GM21529 (cell line): Measurements from ENCODE around the gene DPYD.

Source experiments
- ATAC-seq: cut with Tn5 transposase; IDR thresholded peaks from one replicate; pipeline ENCODE4 v1.9.1; 2021; ENCODE audit not compliant: unreplicated experiment

The DPYD gene

DNA sequence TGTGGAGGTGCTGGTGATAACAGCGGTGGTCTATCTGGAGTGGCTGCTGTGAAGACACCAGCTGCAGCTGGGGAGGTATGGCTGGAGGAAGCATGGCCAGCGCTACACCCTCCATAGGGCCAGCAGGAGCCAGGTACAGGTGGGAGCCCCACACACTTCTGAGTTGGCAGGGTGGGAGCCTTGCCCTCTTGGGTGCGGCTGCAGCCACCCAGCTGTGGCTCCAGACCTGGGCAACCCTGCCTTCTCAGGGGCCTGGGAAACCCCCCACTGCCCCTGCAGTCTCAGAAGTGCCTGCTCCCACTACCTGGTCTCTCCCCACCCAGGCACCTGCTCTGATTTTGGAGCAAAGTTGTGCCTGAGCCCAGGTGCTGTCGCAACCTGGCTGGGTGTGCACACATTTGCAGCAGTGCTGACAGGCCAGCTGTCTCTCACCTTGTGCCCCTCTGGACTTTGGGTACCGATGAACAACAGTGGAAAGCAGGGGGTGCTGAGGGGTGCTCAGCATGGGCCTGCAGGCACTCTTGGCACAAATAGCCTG, 76.2 kb downstream of the DPYD start:
- ATAC-seq: no peak

DNA sequence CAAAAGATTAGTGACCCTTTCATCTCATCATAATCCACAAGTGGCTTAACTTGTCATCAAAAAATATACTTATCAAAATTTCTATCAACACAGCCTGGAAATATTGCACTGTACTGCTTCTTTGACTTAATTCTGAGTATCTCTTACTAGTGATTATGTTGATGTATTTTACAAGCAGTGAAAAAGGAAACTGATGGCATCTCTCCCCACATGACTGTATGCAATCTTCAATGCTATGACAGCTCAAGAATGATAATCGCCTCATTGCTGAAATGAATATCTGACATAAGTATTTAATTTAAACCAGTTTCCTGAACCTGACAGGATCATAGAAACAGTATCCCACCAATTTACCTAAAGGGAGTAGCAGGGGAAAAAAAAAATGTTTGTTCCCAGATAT, 79.5 kb downstream of the DPYD start:
- no peak for ATAC-seq

DNA sequence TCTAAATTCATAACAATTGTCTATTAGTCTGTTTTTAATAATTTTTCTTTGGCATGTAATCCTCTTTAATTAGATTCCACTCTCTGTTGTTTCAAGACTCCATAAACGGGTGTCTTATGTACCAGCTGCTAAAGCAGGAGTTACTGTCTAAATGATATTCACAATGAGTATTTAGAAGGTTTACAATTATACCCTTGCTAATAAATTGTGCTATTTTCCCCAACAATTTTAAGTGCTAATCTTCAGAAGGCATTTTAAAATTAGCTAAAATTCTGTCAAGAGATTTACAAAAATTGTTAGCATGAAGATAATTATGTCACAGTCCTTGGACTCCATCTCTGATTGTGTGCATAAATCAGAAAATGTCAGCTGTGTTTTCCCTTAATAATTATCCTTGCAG, 83.7 kb downstream of the DPYD start:
- no peak for ATAC-seq

DNA sequence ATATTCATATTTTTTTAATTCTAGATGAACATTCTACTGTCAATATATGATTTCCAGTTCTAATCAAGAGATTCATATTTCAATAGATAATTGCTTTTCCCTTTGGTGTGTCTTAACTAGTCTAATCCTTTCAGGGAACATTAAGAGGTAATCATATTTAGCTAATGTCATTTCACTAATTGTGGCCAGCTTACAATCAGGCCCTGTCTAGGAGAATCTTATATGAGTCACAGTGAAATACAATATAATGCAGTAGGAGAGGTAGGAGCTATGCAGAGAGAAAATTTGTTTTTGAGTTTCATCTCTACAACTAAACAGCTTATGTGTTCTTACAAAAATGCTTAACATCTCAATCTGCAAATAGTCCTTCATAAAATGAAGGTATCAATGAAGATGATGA, 85.9 kb downstream of the DPYD start:
- no peak for ATAC-seq

DNA sequence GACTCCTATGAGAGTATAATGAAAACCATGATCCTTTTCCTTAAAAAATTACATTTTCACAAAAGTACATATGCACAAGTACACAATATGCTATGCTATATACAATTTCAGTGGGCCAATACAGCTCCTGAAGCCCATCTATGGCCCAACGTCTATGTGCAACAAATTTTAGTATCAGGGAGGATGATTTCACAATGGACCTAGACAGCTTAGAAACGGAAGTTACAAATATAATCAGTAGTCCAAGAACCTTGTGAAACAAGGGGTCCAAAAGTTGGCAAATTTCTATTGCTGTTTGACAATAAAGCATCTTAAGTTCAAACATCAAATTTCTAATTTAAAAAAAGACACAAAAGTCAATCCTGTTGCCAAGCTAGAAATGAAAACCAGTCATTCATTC, 87.0 kb downstream of the DPYD start:
- no peak for ATAC-seq

DNA sequence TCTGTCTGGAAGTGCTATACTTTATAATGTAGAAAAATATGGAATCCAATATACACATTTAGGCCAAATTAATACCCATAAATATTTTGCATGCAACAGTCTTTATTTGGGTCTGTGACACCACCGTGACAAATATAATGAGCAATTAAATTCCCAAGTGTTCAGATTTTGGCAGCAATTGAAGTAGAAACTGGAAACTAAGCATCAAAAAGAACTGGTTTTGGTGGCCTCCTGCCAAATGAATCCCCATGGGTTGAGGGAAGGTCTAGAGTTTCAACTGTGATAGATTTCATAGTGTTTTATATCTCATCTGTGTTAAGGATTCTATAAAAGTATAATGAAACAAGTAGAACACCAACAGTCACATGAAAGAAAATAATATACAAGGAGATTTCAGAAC, 88.4 kb downstream of the DPYD start:
- no peak for ATAC-seq

DNA sequence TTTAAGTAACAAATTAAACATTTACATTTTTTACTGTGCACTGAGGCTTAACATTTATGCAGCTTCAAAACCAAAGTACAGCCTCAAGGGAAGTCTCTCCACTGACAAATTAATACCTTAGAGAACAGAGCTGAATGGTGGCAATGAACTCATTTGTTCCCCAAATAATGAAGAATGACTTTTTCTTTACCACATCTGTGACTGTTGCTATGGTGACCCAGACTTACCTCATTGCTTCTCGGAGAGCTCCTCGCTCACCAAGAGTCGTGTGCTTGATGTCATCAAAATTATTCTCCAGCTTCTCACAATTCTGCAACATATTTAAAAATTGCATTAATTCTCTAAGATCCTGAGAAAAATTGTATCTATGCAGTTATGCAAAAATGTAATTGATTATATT, 92.9 kb downstream of the DPYD start:
- ATAC-seq: no peak

DNA sequence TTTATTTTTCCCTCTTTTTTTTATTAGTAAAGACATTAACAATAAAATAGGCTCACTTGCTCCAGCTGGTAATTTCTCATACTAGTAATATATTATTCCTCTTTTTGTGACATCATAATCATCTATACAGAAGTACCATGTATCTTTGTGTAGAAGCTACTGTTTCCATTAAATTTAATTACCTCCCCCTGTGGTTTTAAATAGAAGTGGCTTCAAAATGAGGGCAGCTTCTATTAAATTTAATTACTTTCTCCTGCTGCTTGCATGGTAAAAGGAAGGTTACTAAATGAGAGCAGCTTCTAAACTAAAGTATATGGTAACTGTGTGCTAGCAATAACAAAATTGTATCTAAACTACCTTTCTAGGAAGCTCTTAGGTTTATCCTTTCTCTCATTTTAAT, 94.0 kb downstream of the DPYD start:
- no peak for ATAC-seq

DNA sequence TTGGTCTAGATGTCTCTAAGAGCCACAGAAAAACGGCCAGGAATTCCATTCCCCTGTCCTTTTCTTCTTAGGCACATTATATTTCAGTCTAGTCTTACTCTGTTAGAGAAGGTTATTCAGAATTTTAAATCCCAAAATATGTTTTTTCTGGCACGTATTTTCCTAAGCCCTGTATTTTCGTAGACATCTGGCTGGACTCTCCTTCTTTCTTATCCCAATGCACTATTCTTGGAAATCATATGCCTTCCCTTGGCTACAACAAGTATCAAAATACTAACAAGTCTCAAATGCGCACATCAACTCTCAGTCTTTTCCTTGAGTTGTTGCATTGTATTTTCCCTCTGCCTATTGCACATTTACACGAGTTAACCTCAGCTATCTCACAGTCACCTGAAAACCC, 96.2 kb downstream of the DPYD start:
- no peak for ATAC-seq

DNA sequence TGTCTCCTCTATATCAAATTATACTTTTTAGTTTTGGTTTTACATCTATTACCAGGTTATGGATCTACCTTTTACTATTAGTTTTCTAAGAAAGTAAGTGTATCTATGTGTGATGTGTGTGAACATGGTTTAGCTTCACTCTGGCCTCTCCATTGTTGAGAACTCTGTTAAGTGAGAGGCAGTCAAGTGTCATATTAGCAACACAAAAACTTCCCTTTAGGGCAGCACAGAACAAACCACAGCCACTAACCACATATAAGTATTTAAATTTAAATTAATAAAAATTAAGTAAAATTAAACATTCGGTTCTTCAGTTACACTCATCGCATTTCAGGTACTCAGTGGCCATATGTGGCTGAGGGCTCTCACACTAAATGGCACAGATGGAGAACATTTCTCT, 96.6 kb downstream of the DPYD start:
- no peak for ATAC-seq

DNA sequence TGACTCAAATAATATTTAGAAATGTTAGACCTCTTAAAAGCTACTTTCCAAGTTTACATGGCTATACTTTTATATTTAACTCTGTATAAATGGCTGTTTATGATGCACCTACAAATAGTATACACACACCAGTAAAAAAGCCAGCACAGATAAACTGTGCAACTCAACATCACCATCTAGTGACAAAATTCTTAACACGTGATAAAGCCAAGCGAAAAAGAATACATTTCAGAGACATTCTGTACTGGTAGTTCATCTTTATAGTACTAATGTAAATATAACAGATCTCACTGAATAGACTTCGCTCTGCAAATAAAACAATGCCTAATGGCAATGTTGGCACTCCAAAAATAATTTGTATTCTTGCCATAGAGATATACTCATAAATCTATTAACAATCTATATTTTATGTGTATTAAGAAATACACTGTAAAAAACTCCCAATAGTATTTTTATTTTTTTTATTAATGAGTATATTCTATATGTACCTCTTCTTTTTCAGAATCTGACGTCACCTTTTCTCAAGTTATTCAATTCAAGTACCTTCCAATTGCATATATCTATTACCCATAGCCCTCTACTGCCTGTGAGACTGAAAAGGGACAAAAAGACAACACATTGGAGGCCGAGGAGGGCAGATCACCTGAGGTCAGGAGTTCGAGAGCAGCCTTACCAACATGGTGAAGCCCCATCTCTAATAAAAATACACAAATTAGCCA, 100.2 kb downstream of the DPYD start:
- ATAC-seq: peak; percentile 67

DNA sequence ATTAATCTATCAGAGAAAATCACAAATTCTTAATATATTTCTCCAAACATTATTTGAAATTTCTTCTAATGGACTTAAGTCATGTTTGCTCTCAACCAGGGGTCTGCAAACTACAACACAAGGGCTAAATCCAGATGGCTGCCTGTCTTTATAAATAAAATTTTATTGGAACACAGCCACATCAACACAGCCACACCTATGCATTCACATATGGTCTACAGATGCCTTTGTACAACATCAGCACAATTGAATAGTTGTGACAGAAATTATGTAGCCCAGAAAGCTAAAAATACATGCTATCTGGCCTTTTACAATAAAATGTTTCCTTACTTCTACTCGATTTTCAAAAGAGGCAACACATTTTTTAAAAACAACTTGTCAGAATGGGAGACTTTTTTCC, 103.9 kb downstream of the DPYD start:
- no peak for ATAC-seq

DNA sequence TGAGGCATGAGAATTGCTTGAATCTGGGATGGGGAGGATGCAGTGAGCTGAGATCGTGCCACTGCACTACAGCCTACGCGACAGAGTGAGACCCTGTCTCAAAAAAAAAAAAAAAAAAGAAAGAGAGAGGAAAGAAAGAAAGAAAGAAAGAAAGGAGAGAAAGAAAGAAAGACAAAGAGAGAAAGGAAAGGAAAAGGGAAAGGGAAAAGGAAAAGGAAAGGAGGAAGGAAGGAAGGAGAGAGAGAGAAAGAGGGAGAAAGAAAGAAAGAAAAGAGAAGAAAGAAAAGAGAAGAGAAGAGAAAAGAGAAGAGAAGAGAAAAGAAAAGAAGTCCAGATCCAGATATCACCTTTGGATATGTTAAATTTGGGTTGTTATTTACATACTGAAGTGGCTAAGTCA, 106.0 kb downstream of the DPYD start:
- no peak for ATAC-seq

DNA sequence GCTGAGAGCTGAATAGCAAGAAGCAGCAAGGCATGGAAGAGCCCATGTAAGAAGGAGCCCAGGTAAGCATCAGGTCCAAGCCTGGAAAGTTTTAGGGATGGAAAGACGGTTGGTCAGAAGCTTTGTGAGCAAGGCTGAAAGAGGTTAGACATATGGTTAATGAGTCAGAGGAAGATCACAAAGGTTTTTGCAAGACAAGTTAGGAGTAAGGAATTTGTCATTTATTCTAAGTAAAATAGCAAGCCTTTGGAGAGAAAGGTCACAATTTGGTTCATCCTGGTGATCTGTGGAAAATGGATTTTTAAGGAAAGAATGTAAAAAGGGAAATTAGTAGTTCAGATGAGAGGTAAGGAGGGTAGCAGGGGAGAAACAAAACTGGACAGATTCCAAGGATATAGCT, 106.7 kb downstream of the DPYD start:
- ATAC-seq: no peak

DNA sequence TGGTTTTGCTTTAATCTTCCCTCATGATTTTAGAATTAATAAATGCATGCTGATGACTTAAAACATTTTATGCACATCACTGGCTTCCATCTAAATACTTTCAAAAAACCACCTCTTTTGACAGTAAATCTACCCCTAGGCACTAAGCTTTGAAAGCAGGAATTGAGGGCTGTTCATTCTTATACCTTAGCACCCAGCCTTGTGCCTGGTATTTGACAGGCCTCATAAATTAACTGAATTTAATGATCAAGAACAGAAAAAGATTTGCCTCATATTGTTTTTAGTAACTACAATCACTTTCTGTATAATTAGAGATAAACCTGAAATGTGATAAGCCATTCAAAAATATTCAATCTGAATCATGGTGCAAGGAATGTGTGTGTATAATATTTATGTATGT, 108.8 kb downstream of the DPYD start:
- no peak for ATAC-seq

DNA sequence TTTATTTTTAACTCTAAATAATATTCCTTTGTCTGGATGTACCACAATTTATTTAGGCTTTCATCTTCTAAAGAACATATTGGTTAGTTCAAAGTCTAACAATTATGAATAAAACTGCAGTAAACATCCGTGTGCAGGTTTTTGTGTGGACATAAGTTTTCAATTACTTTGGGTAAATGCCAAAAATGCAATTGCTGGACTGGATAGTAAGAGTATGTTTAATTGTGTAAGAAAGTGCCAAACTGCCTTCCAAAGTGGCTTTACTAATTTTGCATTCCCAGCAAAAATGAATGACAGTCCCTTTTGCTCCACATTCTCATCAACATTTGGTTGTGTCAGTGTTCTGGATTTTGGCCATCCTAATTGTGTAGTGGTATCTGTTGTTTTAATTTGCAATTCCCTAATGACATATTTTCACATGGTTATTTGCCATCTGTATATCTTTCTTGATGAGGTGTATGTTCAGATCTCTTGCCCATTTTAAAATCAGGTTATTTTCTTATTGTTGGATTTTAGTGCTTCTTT, 113.8 kb downstream of the DPYD start:
- ATAC-seq: no peak

DNA sequence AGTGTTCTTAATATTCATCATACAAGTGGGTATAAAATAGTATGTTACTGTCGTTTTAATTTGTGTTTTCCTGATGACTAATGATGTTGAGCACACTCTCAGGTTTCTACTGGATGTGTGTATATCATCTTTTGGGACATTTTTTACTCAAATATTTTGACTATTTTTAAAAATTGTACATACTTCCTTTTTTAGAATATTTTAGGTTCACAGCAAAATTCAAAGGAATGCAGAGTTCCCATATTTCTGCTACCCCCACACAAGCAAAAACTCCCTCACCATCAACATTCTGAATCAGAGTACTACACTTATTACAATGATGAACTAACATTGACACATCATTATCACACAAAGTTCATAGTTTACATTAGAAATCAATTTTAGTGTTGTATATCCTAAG, 114.5 kb downstream of the DPYD start:
- no peak for ATAC-seq

DNA sequence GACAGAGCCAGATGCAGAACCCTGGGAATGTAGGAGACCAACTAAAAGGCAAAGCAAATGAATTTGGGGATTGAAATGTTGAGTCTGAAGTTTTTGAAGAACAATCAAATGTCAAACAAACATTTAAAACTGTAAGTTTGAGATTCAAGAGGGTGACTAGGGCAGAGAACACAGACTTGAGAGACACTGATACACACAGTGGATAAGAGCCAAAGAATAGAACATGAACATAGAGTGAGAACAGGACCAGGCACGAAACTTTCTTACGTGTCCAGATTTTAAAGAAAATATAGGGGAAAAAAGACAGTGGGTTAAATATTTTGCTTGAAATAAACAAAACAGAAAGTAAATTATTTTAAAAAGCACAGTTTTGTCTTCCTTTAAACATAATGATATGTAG, 115.7 kb downstream of the DPYD start:
- no peak for ATAC-seq

DNA sequence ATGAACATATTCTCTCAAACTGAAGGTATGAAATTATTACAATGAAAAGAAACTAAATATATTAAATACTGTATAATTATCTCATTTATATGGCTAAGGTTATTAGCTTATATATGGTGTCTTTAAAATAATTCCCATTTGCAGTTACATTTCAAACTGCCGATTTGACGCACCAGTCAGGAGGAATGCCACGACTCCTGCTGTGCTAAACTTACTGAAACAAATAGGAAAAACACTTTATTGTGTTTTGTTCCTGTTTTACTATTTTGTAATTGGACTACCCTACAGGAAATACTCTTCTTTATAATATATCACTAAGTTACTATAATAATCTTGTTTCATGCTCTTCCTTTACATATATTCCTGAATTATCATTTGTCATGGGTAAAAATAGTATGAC, 117.8 kb downstream of the DPYD start:
- ATAC-seq: no peak

DNA sequence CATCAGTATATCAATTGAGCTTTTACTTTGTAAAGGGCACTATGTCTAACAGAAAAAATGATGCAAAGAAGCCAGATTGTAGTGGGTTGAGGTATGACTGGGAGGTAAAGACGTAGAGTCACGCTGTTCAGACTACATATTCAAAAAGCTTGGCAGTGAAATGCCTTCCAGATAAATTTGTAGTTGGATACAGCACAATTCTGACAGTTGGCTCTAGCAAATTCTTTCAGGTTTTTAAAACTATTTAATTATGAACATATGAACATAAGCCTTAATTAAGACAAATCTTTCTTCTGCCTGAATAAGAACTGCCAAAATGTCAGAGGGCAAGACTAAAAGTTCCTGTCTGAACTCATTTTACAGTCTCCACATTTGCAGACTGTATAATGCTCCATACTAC, 118.8 kb downstream of the DPYD start:
- ATAC-seq: no peak

DNA sequence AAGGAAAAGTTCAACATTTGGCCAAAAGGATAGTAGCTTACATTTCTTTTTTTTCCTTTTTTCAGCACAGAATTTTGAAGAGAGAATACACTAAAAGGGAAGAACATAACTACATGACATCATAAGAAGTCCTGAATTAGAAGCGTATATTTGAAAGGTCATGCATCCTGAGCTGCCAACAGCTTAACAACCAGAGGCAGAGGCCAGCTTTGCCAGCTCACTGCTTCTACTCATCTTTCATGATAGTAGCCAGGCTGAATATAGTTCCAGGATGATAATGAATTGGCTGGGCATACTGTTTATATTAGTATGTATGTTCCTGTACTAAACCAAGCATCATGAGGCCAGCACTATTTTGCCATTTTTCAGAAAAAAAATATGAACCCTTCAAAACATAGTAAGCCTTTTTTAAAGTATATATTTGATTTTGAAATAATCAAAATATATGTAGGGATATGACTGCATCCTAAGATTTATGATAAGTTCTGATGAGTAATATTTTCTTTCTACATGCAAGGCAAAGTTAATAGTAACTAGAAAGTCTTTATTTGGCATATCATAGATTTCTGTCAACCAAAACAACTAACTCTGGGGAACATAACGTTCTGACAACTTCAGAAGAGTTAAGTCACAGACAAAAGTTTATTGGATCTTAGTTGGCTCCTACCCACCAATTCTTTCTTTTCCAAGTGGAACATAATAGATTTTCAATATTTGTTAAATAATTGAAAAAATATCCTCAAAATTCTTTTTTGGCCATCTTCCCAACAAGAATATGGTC, 123.2 kb downstream of the DPYD start:
- ATAC-seq: no peak

DNA sequence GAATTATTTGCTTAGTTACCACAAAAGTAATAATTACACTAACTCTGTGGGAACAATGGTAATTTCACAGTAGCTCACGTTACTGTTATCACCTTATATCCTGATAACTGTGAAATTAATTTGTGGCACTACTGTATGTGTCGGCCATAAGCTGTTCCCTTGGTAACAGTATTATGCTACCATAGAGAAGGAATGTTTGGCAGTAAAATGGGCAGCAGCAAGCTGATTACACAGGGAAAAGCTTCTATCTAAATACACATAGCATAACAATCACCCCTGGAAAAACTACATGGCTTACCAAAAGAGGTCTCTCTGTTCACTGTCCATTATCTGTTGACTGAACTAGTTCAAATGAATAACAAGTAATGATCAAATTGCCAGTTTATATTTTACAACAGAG, 124.1 kb downstream of the DPYD start:
- no peak for ATAC-seq
